ENCODE data around the gene BCAS4.

- TF ChIP-seq CTCF (IDR thresholded peaks at IDR 0.05) (no peak), POLR2A (IDR thresholded peaks at IDR 0.05) (no peak)
Observed at GRCh38 chr20:50824137-50824536, 29.3 kb downstream of the BCAS4 start.
